ENCODE data around the gene CBFA2T2.
A peak's percentile ranks its signal among the peaks of the same experiment; 100 is the strongest.
"Not testable (repeated sequence)": the region's sequence is repeated elsewhere in the genome, so short reads cannot be mapped to it uniquely, and the experiment has no call there.

The CBFA2T2 gene

GRCh38 chr20:33630507-33630906, 140.6 kb downstream of the CBFA2T2 start:
- no peak for DNase-seq

DNA sequence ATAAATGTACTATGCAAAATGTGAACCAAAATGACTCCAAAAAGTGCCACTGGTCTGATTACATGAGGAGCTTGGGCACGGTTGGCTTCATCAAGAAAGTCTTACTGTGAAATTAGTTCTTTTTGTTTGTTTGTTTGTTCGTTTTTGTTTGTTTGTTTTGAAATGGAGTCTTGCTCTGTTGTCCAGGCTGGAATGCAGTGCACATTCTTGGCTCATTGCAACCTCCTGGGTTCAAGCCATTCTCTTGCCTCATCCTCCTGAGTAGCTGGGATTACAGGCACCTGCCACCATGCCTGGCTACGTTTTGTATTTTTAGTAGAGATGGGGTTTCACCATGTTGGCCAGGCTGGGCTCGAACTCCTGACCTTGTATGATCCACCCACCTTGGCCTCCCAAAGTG, 142.0 kb downstream of the CBFA2T2 start:
- not testable (repeated sequence) for DNase-seq

- DNase-seq = no peak
Observed at GRCh38 chr20:33635341-33635740, 145.4 kb downstream of the CBFA2T2 start.

DNA sequence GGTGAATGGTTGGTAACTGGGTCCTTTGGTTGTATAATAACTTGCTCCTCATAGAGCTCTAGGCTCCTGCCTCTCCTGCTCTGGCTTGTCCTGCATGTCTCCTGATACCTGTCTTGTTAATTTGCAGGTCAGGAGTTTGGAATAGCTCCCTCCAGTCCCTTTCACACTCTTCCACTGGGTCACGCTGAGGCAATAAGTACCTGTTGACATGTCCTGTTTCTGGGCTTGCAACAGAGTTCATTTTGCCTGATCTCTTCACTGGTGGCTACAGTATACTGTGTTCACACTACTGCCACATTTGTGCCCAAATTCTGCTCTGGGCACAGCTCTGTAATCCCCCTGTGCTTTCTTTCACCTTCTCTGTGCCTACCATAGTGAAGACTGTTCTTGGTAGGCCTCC, 146.9 kb downstream of the CBFA2T2 start:
- DNase-seq = no peak

DNA sequence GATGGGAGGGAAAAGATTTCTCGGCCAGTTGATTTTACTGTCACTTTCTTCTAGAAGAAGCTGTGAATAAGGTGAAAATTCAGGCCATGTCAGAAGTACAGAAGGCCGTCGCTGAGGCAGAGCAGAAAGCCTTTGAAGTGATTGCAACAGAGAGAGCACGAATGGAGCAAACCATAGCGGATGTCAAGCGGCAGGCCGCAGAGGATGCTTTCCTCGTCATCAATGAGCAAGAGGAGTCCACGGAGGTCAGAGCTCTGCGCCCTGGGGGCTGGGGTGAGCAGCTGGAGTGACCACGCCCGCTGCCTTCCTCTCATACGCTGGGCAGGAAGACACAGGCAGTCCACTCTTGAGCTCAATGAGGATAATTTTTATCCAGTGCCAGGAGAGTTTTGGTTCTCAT, 150.4 kb downstream of the CBFA2T2 start:
- DNase-seq = no peak

DNA sequence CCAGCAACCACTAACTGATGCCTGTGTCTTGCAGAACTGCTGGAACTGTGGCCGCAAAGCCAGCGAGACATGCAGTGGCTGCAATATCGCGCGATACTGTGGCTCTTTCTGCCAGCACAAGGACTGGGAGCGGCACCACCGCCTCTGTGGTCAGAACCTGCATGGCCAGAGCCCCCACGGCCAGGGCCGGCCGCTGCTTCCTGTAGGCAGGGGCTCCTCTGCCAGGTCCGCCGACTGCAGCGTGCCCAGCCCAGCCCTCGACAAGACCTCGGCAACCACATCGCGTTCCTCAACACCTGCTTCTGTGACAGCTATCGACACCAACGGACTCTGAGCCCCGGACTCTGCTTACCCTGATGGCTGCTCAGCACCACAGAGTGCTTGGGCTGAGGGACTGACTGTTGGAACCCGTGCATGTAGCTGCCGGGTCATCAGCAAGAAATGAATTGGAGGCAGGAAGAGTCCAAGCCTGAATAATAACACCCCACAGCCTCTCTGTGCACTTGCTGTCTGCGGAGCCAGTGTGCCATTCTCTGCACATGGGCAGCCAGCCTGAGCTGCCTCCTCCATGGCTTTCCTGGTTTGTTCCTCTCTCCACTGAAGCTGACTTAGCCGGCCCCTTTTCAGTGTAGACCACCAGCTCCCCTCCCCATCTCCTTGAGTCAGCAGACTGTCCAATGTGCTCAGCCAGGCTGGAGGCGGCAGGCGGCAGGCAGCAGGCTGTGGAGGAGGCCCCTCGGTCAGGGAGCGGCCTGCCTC, 154.6 kb downstream of the CBFA2T2 start:
- DNase-seq = no peak

DNA sequence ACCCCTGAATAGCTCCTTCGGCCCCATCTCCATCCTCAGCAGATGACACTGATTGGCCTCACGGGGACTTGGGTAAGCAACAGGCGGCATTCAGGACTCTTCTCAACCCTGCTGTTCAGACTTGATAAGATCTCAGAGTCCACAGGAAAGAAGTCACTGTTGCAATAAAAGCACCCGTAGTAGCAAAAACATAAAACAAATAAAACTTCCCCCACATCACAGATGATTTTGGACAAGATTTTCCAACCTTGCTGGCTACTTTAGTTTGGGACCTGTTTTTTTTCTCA, 155.1 kb downstream of the CBFA2T2 start:
- DNase-seq = no peak

DNA sequence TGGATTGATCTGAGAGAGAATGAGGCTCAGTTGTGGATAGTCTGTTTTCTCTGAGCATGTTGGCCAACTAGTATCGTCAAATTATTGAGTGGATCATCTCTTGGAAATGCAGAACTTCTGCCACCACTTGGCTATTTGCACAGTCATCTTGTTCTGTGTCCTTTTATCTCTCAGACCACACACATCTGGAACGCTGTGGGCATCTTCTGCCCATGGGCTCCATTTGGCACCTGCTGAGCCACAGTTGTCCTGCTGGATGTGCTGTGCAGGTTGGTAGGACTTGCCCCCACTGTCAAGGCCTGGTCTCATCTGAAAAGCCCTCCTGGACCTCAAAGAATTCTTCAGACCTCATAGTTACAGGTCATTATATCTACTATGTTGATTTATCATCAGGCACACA, 155.5 kb downstream of the CBFA2T2 start:
- DNase-seq = no peak

- DNase-seq = no peak
Observed at GRCh38 chr20:33646191-33646590, 156.3 kb downstream of the CBFA2T2 start.

DNA sequence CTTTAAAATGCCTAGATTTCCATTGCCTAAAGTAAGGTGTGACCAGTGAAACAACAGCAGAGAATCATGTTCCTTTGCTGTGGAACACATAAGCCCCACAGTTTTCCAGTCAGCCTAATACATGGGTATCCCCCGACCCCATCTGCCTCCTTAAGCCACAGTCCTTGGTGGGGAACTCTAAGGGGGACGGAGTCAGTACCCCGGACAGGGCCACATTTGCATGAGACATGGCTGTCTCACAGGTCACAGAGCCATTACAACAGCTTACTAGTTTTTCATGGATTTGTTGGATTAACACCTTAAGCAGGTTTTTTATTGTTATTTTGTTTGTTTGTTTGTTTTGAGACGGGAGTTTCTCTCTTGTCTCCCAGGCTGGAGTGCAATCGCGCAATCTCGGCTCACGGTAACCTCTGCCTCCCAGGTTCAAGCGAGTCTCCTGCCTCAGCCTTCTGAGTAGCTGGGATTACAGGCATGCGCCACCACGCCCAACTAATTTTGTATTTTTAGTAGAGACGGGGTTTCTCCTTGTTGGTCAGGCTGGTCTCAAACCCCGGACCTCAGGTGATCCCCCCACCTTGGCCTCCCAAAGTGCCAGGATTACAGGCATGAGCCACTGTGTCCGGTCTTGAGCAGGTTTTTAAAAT, 157.2 kb downstream of the CBFA2T2 start:
- not testable (repeated sequence) for DNase-seq

GRCh38 chr20:33647603-33648395, 157.9 kb downstream of the CBFA2T2 start:
- DNase-seq = no peak

GRCh38 chr20:33648396-33649004, 158.6 kb downstream of the CBFA2T2 start:
- no peak for DNase-seq

- no peak for DNase-seq
Observed at GRCh38 chr20:33649201-33649681, 159.3 kb downstream of the CBFA2T2 start.

DNA sequence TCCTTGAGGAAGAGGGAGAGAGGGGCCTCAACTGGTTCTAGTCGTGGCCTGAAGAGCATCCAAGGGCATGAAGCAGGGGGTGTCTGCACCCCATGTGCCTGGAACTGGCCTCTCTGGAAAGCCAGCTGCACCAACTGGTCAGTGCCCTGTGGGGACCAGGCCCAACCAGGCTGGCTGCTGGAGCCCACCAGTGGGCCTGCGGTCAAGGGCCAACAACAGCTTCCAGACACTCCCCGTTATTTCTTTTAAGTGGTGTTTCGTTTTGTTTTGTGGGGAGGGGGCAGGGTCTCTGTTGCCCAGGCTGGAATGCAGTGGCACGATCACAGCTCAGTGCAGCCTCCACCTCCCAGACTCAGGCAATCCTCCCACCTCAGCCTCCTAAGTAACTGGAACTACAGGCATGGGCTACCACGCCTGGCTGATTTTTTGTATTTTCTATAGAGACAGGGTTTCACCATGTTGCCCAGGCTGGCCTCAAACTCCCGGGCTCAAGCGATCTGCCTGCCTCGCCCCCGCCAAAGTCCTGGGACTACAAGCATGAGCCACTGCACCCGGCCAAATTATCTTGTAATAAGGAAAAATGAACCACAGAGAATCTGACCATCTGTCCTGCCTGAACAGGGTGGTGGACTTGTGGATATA, 160.3 kb downstream of the CBFA2T2 start:
- no peak for DNase-seq

DNA sequence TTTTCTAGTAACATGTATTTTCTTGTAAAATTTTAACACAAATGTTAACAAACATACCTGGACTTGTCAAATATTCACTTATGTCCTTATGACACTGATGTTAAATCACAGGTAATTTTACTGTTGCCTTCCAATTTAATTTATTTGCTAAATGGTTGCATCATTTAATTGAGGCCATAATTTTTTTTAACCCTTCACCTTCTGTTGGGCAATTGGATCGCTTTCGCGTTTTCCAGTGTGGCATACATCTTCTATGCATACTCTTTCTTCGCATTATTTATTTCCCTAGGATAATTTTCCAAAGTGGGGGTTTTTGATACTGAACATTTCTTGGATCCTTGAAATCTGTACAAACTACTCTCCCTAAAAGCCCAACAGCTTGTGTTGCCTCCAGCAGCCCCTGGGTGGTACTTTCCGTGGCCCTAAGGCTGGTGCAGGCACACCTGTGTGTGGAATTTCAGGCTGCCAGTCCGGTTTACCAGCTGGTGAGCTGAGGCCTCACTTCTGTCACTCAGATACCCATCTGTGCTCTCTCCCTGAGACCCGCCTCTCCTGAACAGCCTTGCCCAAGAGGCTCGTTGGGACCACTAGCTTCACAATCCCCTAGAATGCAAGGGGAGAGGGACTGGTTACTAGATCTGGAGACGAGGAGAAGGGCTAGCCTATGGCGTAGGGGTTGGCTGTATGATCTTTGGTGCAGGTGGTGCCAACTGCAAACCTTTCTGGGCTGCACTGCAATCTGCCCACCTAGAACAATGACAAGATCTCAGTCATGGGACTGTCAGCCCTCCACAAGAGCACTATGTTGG, 161.1 kb downstream of the CBFA2T2 start:
- no peak for DNase-seq

DNA sequence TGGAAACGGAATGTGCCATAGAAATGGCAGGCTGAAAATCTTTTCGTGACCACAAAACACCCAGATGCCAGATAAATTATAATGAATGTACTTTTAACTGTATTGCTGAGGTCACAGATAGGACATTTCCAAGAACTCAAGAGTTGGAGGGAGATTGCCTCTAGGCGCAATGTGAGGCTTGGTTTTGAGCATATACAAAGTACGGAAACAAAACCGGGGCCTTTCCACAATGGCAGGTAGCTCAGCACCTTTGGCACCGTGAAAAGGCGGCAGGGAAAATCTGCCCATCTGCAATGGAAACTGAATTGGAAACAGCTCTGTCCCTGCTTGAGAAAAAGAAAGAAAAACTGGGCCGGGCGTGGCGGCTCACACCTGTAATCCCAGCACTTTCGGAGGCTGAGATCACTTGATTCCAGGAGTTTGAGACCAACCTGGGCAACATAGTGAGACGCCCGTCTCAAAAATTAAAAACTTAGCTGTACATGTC, 161.7 kb downstream of the CBFA2T2 start:
- no peak for DNase-seq

GRCh38 chr20:33653218-33653899, 163.5 kb downstream of the CBFA2T2 start:
- peak; percentile 66 for DNase-seq

DNA sequence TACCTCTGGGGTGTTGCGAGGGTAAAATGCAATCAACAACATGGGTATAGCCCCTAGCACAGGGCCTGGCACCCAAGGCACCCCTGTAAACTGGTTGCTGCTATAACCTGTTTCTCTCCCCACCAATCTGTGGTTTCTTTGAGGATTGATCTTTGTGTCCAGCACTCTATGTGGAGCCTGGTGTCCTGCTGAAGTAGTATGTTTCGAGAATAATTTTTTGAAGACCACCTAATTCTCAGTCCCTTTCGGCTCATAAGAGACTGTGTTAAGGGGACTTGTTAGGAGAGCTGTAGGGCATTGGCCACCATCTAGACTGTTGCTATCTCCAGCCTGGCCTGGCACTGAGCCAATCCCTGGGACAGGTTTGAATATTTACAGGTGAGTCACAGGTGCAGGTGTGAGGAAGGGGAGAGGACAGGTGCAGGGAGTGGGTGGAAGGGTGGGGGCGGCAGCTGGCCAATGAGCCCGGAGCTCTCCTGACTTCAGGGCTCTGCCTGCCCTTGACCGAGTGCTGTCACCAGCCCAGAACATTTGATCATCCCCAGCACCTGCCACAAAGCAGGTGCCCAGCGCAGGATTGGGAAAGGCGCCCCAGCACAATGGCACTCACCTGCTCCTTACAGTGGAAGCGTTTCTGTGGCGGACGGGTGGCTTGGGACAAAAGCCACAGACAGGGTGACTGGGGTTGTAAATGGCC, 164.2 kb downstream of the CBFA2T2 start:
- DNase-seq = peak; percentile 60

GRCh38 chr20:33654680-33655161, 164.8 kb downstream of the CBFA2T2 start:
- no peak for DNase-seq

- no peak for DNase-seq
Observed at GRCh38 chr20:33655164-33655563, 165.3 kb downstream of the CBFA2T2 start.

Data from NCI-H1092 (cell line).